GM12872 (cell line): ENCODE measurements around the gene RGPD3.
"Not testable (repeated sequence)": the region's sequence is repeated elsewhere in the genome, so short reads cannot be mapped to it uniquely, and the experiment has no call there.

Experiments
- TF ChIP-seq, protein P1 (sequence below): IDR thresholded peaks from 3 replicates; pipeline ENCODE4 v1.5.1; 2011; ENCODE audit warnings: low read depth, mild to moderate bottlenecking, low read length, moderate library complexity; ENCODE audit not compliant: insufficient read depth

The RGPD3 gene

DNA sequence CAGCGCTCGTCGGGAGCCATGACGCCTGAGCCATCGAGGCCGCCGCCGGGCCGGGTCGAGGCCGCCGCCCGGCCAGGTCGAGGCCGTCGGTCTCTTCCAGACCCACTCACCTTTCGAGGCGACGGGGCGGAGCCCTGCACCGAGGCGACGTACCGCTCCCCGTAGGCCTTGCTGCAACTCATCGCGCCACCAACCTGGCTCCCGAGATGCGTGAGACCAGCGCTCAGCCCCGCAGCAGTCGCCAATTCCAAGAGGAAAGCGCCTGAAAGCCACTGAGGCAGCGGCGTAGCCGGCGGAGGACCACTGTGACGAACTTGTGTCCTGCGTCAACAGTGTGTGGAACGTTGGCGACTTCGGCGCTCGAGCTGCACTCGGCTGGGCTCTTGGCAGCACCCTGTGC, at the start of gene RGPD3:
RGPD3 (minus strand) TSS at position 307 of the 400 bp plus-strand sequence; CDS start at position 182, 125 bp downstream.
- TF ChIP-seq, protein P1, sequence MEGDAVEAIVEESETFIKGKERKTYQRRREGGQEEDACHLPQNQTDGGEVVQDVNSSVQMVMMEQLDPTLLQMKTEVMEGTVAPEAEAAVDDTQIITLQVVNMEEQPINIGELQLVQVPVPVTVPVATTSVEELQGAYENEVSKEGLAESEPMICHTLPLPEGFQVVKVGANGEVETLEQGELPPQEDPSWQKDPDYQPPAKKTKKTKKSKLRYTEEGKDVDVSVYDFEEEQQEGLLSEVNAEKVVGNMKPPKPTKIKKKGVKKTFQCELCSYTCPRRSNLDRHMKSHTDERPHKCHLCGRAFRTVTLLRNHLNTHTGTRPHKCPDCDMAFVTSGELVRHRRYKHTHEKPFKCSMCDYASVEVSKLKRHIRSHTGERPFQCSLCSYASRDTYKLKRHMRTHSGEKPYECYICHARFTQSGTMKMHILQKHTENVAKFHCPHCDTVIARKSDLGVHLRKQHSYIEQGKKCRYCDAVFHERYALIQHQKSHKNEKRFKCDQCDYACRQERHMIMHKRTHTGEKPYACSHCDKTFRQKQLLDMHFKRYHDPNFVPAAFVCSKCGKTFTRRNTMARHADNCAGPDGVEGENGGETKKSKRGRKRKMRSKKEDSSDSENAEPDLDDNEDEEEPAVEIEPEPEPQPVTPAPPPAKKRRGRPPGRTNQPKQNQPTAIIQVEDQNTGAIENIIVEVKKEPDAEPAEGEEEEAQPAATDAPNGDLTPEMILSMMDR: not testable (repeated sequence)

DNA sequence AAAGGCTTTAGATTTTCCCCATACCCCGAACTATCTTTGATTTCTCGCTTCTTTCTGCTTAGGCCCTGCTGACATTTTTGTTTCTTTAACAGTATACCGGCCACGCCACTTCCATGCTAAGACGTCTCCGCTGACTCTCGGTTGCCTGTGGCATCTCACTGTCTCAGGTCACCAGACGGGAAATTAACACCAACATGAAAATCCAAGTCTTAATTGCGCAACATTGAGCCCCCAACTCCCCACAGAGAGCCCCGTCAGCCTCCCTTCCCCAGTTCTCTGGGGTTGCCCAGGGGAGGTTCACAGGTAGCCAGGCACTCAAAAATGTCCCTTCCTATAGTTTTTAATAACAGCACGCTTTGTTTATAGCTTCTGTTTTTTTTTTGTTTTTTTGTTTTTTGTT, 49.1 kb upstream of the RGPD3 start:
- TF ChIP-seq, protein P1: no peak

DNA sequence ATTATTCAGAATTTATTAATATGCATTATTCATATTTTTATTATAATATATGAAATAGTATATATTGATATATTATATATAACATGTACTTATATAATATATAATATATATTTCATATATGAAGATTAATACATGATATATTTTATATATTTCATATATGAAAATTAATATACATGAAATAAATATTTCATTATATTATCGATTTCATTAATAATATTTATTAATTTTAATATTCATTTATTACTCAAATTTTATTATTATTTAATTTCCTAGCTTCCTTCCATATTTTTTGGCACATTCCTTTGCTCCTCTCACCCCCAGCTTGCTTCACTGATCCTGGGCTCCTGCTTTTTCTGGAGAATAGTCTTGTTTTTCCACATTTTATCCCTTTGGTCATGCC, 48.7 kb upstream of the RGPD3 start:
- TF ChIP-seq, protein P1: no peak

DNA sequence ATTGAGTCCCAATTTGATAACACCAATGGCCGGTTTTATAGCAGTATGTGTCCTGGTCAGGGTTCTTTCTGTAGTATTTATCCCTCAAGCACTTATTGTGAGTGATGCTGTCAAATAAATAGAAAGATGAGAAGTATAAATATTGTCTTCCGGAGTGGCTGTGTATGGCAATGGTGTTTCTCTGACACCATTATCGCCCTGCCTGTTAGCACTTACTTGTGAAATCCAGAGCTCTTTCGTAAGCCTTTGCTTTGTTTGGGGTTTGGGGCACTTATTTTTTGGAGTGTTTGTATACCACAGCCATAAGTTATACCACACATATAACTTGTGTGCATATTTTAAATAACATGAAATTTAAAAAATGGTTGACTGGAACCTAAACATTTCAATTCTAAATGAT, 48.2 kb upstream of the RGPD3 start:
- TF ChIP-seq, protein P1: no peak

DNA sequence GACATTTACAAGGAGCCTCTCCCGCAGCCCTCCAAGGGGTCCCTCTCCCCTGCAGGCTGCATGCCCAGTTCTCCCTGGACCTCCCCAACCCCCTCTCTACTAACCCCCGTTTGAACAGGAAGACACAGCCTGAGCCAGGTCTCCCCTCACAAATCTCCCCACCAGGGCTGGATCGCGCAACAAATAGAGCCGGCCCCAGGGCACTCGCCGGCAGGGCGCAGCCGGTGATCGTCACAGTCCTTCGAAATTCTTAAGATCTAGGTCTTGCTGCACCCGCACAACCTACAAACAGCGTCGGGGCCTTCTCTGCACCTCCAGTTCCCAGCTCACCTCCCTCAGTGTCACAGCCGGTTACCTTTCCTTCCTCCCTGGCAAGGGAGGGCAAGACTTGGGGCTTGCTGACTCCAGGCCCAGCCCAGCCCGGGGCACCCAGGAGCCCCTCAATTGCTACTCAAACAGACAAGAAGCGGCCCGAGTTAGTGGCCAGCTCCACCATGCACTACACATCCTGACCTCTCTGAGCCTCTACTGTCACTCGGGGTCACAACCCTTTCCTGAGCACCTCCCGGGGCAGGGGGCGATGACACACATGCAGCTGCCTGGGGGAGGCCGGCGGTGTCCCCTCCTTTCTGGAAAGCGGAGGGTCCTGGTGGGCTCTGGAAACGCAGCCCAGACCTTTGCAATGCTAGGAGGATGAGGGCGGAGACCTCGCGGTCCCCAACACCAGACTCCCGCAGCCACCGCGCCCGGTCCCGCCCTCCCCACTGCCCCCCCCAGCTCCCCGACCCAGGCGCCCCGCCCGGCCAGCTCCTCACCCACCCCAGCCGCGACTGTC, 18.6 kb upstream of the RGPD3 start, which contains the start of gene CD8B2:
CD8B2 (plus strand) TSS at position 814 of the 835 bp plus-strand sequence. CDS start 63 bp downstream, outside the sequence.
- TF ChIP-seq, protein P1: not testable (repeated sequence)

DNA sequence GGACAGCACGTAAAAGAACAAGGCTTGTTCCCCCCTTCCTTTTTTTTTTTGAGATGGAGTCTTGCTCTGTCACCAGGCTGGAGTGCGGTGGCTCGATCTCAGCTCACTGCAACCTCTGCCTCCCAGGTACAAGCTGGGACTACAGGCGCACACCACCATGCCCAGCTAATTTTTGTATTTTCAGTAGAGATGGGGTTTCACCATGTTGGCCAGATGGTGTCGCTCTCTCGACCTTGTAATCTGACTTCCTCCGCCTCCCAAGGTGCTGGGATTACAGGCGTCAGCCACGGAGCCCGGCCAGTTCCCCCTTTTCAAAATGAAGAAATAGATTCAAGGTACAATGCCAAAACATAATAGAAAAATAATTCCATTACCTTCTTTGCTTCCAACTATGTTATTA, 6.3 kb downstream of the RGPD3 start:
- TF ChIP-seq, protein P1: 0 out of 3 replicates have a peak, but pooled peaks have one; percentile 5

DNA sequence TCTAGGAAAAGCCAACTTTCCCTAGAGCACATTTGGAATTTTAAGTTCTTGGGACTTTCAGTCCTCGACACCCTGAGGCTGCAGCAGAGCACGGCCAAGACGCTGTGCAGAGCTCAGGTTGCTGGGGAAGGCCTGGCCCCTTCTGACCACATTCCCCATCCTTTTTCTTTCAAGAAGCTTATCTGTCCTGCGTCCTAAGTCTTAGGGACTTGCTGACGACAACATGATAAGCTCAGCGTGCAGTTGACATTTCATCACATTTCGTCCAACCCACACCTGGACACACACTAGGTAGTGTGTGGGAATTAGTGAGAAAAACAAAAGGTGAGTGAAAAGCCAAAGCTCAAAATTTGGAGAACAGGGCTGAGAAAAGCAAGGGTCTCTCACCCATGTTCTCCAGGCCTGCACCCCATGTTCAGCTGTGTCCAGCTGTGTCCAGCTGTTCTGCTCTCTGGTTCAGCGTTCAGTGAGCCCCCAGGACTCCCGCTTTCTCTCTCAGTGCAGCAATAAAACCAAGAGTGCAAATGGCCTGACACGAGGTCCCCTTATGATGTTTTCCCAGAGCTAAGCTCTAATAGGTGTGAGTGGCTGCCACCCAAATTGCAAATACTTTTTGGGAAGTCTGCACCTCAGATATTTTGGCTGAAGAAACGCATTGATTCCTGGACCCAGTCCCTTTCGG, 101.9 kb downstream of the RGPD3 start:
- TF ChIP-seq, protein P1: no peak
